Lower leg skin (tissue), 3 donors: ENCODE data around the gene PTGIS.

ENCODE experiments used
- POLR2A ChIP-seq, 2 donors: fragments of 450-650 bp; IDR thresholded peaks; one replicate each; pipeline ENCODE4 v1.6.1; 2016 to 2017; ENCODE audit warnings: antibody characterized with exemption in 2 of 2, mild to moderate bottlenecking in 1 of 2, moderate library complexity in 1 of 2
- TF ChIP-seq, protein P1 (sequence below), 3 donors: fragments of 450-650 bp; IDR thresholded peaks; one replicate each; pipeline ENCODE4 v1.5.1; 2016; ENCODE audit warnings: antibody characterized with exemption in 3 of 3, mild to moderate bottlenecking in 3 of 3, moderate library complexity in 2 of 3

DNA sequence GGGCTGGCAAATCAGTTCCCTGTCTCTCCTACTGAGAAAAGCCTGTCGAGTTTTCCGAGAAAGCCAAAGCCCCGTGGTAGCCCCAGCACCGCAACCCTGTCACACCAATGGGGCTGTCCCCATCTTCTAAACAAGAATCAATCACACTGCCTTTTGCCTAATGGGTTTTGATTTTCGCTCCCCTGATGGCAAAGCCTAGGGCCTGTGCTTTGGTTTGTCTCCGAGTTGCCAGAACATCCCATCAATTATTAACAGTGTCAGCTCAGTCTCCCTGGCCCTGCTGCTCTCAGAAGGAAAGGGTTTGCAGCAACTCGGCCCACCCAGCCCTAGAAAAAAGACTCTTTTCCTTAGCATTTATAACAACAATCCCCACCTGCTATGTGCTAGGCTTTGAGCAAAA lies 89.7 kb downstream of the PTGIS start:
- TF ChIP-seq, protein P1, sequence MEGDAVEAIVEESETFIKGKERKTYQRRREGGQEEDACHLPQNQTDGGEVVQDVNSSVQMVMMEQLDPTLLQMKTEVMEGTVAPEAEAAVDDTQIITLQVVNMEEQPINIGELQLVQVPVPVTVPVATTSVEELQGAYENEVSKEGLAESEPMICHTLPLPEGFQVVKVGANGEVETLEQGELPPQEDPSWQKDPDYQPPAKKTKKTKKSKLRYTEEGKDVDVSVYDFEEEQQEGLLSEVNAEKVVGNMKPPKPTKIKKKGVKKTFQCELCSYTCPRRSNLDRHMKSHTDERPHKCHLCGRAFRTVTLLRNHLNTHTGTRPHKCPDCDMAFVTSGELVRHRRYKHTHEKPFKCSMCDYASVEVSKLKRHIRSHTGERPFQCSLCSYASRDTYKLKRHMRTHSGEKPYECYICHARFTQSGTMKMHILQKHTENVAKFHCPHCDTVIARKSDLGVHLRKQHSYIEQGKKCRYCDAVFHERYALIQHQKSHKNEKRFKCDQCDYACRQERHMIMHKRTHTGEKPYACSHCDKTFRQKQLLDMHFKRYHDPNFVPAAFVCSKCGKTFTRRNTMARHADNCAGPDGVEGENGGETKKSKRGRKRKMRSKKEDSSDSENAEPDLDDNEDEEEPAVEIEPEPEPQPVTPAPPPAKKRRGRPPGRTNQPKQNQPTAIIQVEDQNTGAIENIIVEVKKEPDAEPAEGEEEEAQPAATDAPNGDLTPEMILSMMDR (IDR thresholded peaks at IDR 0.05), result no peak
- TF ChIP-seq POLR2A (IDR thresholded peaks at IDR 0.05), result no peak
